Activated naive CD8-positive, alpha-beta T cell treated with anti-CD3 and anti-CD28 coated beads, Interleukin-2, amount 50 U/mL, for 24 hours (primary cell): ENCODE results near the gene GCNA.
A peak's percentile ranks its signal among the peaks of the same experiment; 100 is the strongest.
"Not testable (repeated sequence)": the region's sequence is repeated elsewhere in the genome, so short reads cannot be mapped to it uniquely, and the experiment has no call there.

Source experiments
- ATAC-seq: fragments of 150-1000 bp; cut with Tn5 transposase; one replicate; pipeline ENCODE4 v1.10.0; 2021
- DNase-seq: peaks from one replicate; pipeline ENCODE4 v3.0.0; 2021
- H3K27ac Mint-ChIP-seq: one replicate; pipeline ENCODE4 v1.8.0; 2021; ENCODE audit warnings: mild to moderate bottlenecking, mixed read lengths
- H3K27me3 Mint-ChIP-seq: one replicate; pipeline ENCODE4 v1.8.0; 2021; ENCODE audit warnings: mixed read lengths
- H3K36me3 Mint-ChIP-seq: one replicate; pipeline ENCODE4 v1.8.0; 2021; ENCODE audit warnings: low read depth, mixed read lengths
- H3K4me1 Mint-ChIP-seq: one replicate; pipeline ENCODE4 v1.8.0; 2021; ENCODE audit warnings: mixed read lengths
- H3K4me3 Mint-ChIP-seq: one replicate; pipeline ENCODE4 v1.8.0; 2021; ENCODE audit warnings: mild to moderate bottlenecking, moderate library complexity, mixed read lengths
- H3K9me3 Mint-ChIP-seq: one replicate; pipeline ENCODE4 v1.8.0; 2021; ENCODE audit warnings: mixed read lengths

Gene GCNA

GRCh38 chrX:71660562-71661416 lies 82.6 kb downstream of the GCNA start:
- H3K36me3 Mint-ChIP-seq = no peaks in the 10 kb centered on the region
- H3K27ac Mint-ChIP-seq = no peak overlapping the region
- peaks cover 34% of the 10 kb centered on the region for H3K4me1 Mint-ChIP-seq
- no peak overlapping the region for H3K4me3 Mint-ChIP-seq
- ATAC-seq = no peak
- peaks cover 1% of the 10 kb centered on the region for H3K27me3 Mint-ChIP-seq
- DNase-seq = no peak
- no peaks in the 10 kb centered on the region for H3K9me3 Mint-ChIP-seq

- no peaks in the 10 kb centered on the region for H3K9me3 Mint-ChIP-seq
- no peak for ATAC-seq
- H3K36me3 Mint-ChIP-seq = no peaks in the 10 kb centered on the region
- H3K4me3 Mint-ChIP-seq = no peak overlapping the region
- peaks cover 34% of the 10 kb centered on the region for H3K4me1 Mint-ChIP-seq
- no peak for DNase-seq
- H3K27me3 Mint-ChIP-seq = peaks cover 1% of the 10 kb centered on the region
- H3K27ac Mint-ChIP-seq = no peak overlapping the region
Measured at GRCh38 chrX:71661919-71662318, 83.7 kb downstream of the GCNA start.

DNA sequence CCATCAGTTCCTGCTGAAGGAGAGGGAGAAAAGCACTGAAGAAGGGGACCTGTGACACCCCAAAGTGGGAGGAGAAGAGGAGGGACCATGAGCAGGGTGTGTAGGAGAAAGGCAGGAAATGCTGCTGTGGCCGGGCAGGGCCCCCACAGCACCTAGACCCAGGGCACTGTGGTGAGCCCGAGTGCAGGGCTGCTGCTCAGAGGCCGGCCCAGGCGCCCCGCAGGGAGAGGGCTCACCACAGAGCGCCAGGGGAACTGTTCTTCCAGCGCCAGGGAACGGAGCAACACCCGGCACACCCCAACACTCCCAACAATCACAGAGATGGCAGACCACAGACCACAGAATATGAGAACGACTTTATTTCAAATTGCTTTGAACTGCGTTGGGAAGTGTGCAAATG lies 84.4 kb downstream of the GCNA start:
- H3K27ac Mint-ChIP-seq = peak overlapping the region; percentile 67

More for the DNA sequence above, 84.4 kb downstream of the GCNA start:
- H3K9me3 Mint-ChIP-seq, H3K27me3 Mint-ChIP-seq, DNase-seq, H3K36me3 Mint-ChIP-seq: not testable (repeated sequence)
- ATAC-seq = peak; percentile 21
- Mint-ChIP-seq H3K4me1 (peaks cover 34% of the 10 kb centered on the region), H3K4me3 (peak overlapping the region; percentile 64)
